Subcutaneous adipose tissue (tissue), 4 donors: ENCODE data around the gene MLC1. TPM values are rescaled to one million over a fixed set of nuclear protein-coding genes. Genes with fewer than 3 reads are reported as not detected.

Experiments
- total RNA-seq, 4 donors: library from RNA; depleted of rRNA; stranded (reverse); fragments of >200 nt; gene quantifications; one replicate each; pipeline ENCODE4 v1.1.0, GENCODE V29; 2016
- TF ChIP-seq, protein P1 (sequence below): fragments of 450-650 bp; IDR thresholded peaks from one replicate; pipeline ENCODE4 v1.5.1; 2016; ENCODE audit warnings: low read depth, mild to moderate bottlenecking, control low read depth, antibody characterized with exemption, moderate library complexity

Gene MLC1
- total RNA-seq, 4 donors from 2014 or later: 0.22 to 1.1 TPM; not detected in 2

DNA sequence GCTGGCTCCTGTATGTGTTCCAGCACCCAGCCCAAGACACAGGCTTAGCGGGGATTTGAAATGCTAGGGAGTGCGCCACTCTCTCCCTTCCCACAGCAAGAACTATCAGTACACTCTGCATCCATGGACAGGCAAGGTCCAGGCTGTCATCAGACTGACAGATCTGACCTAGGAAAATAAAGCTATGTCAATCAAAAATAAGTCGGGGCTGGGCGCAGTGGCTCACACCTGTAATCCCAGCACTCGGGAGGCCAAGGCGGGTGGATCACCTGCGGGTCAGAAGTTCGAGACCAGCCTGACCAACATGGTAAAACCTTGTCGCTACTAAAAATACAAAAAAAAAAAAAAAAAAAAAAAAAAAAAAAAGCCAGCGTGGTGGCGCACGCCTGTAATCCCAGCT lies 2.9 kb upstream of the MLC1 start:
- TF ChIP-seq, protein P1, sequence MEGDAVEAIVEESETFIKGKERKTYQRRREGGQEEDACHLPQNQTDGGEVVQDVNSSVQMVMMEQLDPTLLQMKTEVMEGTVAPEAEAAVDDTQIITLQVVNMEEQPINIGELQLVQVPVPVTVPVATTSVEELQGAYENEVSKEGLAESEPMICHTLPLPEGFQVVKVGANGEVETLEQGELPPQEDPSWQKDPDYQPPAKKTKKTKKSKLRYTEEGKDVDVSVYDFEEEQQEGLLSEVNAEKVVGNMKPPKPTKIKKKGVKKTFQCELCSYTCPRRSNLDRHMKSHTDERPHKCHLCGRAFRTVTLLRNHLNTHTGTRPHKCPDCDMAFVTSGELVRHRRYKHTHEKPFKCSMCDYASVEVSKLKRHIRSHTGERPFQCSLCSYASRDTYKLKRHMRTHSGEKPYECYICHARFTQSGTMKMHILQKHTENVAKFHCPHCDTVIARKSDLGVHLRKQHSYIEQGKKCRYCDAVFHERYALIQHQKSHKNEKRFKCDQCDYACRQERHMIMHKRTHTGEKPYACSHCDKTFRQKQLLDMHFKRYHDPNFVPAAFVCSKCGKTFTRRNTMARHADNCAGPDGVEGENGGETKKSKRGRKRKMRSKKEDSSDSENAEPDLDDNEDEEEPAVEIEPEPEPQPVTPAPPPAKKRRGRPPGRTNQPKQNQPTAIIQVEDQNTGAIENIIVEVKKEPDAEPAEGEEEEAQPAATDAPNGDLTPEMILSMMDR: no peak

DNA sequence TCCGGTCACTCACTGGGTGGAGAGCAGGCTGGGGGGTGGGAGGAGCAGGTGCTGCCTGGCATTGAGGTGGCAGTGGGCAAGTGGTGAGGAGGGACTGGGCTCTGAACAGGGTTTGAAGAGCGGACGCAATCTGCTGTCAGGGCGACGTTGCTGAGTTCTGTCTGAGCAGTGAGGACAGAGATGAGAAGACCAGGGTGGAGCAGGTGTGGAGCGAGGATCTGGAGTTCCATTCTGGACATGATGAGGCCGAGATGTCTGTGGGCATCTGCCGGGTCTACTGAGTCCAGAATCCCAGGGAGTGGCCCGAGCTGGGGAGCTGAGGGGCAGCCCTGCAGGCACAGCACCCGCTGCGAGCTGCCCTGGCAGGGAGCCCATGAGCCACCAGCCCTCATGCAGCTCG lies 2.4 kb upstream of the MLC1 start:
- TF ChIP-seq, protein P1: no peak

DNA sequence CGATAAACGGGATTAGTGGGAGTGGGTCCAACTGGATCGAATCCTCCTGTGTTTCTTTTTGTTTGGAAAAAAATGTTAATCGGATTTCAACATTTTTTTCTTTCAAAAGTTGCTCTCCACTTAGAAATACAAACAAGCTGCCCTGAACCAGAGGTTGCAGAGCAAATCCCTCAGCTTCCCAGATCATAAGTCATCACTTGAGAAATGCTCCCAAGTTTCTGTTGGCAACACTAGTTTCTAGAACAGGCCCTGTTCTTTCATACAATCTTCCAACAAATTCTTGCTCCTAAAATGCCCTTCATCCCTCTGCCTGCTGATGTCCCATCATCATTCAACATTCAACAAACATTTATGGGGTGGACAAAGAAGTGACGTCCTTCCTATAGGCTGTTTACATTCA lies 1.3 kb upstream of the MLC1 start:
- TF ChIP-seq, protein P1: no peak

DNA sequence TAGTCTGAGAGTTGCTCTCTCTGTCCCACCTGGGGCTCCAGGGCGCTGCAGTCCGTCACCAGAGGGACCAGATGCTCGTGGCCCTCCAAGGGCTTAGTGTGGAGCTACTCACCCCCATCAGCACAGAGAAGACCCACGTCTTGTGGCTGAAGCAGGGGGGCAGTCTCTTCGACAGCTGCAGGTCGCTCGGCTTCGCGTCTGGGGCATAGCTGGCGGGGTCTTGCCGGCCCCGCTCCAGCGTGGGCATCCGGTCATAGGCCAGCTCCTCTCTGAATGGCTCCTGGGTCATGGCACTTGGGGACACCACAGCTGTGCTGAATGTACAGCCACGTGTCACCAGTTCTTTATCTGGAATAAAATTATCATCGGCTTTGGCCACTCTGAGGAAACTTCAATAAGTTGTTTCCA lies 608 bp downstream of the MLC1 start:
- TF ChIP-seq, protein P1: no peak

DNA sequence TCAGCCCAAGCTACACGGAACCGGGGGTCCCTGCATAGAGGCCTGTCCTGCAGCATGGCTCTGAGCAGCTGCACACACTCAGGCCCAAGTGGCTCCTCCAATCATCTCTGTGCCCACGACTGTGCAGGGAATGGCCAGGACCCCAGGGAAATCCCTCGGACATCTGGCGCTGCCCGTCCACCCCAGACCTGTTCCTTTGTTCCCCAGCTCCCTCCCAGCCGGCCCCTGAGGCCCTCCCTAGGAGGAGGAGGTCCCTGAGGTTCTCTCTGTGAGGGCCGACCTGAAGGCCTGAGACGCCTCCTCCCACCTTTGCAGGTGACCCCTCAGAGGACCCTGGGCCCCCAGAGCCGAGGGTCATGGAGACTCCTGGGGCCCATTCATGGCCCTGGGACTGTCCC lies 1.1 kb downstream of the MLC1 start:
- TF ChIP-seq, protein P1: no peak

DNA sequence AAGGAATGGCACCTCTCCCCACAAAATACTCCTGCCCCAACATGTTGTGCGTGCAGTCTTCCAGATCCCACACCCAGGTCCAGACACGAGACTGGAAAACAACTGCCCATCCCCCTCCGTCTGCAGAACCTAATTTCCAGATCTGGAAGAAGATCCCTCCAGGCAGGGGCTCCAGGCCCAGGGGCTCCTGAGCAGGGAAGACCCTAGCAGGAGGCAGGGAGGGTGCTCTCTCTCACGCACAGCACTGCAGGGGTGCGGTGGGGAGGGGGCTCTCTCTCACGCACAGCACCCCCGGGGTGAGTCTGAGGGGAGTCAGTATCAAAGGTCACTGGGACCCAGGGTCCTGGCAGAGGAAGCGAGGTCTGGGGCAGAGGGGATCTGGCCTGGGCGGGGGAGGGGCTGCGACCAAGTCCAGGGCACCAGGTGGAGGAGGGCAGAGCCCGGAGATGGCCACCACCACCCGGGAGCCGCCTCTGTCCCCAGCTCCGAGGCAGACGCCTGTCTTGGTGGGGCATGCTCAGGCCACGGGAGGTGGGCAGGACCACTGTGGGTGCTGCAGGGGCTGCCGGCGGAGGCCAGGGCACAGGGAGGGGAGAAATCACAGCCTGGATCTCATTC lies 1.7 kb downstream of the MLC1 start:
- TF ChIP-seq, protein P1: no peak

DNA sequence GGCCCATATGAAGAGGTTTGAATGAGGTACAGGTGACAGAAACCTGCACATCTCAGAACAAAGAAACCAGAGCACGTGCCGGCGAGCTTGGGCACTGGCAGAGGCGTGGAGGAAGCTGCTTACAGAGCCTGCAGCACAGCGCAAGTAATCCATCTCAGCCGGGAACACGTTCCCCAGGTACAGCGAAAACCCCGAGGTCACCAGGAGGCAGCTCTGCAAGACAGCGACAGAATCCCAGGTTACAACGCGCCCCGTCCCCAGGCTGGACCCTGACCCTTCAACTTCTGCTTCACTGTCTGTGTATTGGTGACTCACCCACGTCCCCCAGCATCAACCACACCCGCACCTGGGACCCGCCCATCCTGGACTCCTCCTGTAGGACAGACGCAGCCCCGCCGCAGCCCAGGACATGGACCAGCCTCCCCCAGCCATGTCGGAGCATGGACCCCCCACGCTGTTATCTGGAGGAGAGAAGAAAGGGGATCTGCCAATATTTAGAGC lies 2.2 kb downstream of the MLC1 start:
- TF ChIP-seq, protein P1: no peak
